ENCODE results near the gene SAXO2. TPM values are rescaled to one million over a fixed set of nuclear protein-coding genes. Genes with fewer than 3 reads are reported as not detected.
"Not testable (repeated sequence)": the region's sequence is repeated elsewhere in the genome, so short reads cannot be mapped to it uniquely, and the experiment has no call there.

SAXO2 gene
- total RNA-seq (1 to 10 TPM in 2 of 4 donors, under 1 TPM in 1, not detected in 1; 0.55 to 2.1 (median 1.8) TPM), polyA plus RNA-seq (1 to 10 TPM in 1 of 3 donors, under 1 TPM in 2; 0.23 to 4.8 (median 0.57) TPM)

GRCh38 chr15:82262422-82263026, at the start of gene SAXO2, which contains the start of gene EFL1:
SAXO2 (plus strand) TSS chr15:82262818; CDS start chr15:82262880, 62 bp downstream.
EFL1 (minus strand) TSS chr15:82262734; CDS start chr15:82261778, 956 bp downstream.
- intact Hi-C loops (cut with DNase I) = no loop called here
- Histone ChIP-seq H3K27ac (peak within 1 kb of the TSS; percentile 81 to 86 (median 82)), H3K36me3 (peaks cover 0 to 13% (median 3%) of the 10 kb centered on the region in 4 donors), H3K4me1 (peaks cover 0 to 24% (median 19%) of the 10 kb centered on the region in 4 donors), H3K9me3 (no peaks in the 10 kb centered on the region), H3K4me3 (peak within 1 kb of the TSS; percentile 79 to 90 (median 88)), H3K27me3 (no peaks in the 10 kb centered on the region)
- no peak for TF ChIP-seq EP300 (IDR thresholded peaks at IDR 0.05)
- TF ChIP-seq POLR2AphosphoS5 (IDR thresholded peaks at IDR 0.05) = peak; percentile 44 to 75 (median 70)
- peak in 1 of 2 donors; percentile 40 for TF ChIP-seq POLR2A (IDR thresholded peaks at IDR 0.05)
- DNase-seq = peak; percentile 95
- 0% methylated on average over 57 of the region's 57 CpGs for WGBS, 2 donors

- H3K27ac ChIP-seq; H3K4me3 ChIP-seq; DNase-seq; H3K9me3 ChIP-seq; H3K4me1 ChIP-seq; intact Hi-C loops (cut with DNase I); H3K27me3 ChIP-seq: not testable (repeated sequence)
- H3K36me3 ChIP-seq = peaks cover 0 to 29% (median 2%) of the 10 kb centered on the region in 4 donors
- 74 to 80% methylated on average over 2 of the region's 2 CpGs for WGBS, 2 donors
Observed at GRCh38 chr15:82216092-82216491, 46.5 kb upstream of the SAXO2 start.

GRCh38 chr15:82221535-82221934, 41.1 kb upstream of the SAXO2 start:
- peaks cover 0 to 33% (median 2%) of the 10 kb centered on the region in 4 donors for H3K36me3 ChIP-seq
- intact Hi-C loops (cut with DNase I); H3K9me3 ChIP-seq; DNase-seq; H3K4me1 ChIP-seq; H3K4me3 ChIP-seq; H3K27me3 ChIP-seq; H3K27ac ChIP-seq: not testable (repeated sequence)
- 50 to 56% methylated on average over 2 of the region's 2 CpGs for WGBS, 2 donors

GRCh38 chr15:82228750-82229149, 33.9 kb upstream of the SAXO2 start:
- intact Hi-C loops (cut with DNase I) = no loop called here
- H3K9me3 ChIP-seq = no peaks in the 10 kb centered on the region
- WGBS, 2 donors = 89 to 93% methylated on average over 1 of the region's 1 CpG
- H3K4me1 ChIP-seq = no peaks in the 10 kb centered on the region
- peaks cover 0 to 35% (median 0%) of the 10 kb centered on the region in 4 donors for H3K36me3 ChIP-seq
- no peak for DNase-seq
- TF ChIP-seq CTCF (IDR thresholded peaks at IDR 0.05) = no peak
- TF ChIP-seq POLR2A (IDR thresholded peaks at IDR 0.05) = no peak
- TF ChIP-seq EP300 (IDR thresholded peaks at IDR 0.05) = no peak
- no peak for TF ChIP-seq POLR2AphosphoS5 (IDR thresholded peaks at IDR 0.05)
- H3K27me3 ChIP-seq = no peaks in the 10 kb centered on the region
- H3K4me3 ChIP-seq = no peak overlapping the region
- no peak overlapping the region for H3K27ac ChIP-seq

GRCh38 chr15:82231233-82231632, 31.4 kb upstream of the SAXO2 start:
- no peaks in the 10 kb centered on the region for H3K9me3 ChIP-seq
- H3K4me3 ChIP-seq = no peak overlapping the region
- TF ChIP-seq POLR2A (IDR thresholded peaks at IDR 0.05) (no peak), EP300 (IDR thresholded peaks at IDR 0.05) (no peak), CTCF (IDR thresholded peaks at IDR 0.05) (no peak), POLR2AphosphoS5 (IDR thresholded peaks at IDR 0.05) (no peak)
- peaks cover 0 to 35% (median 0%) of the 10 kb centered on the region in 4 donors for H3K36me3 ChIP-seq
- no peak overlapping the region for H3K27ac ChIP-seq
- no peak for DNase-seq
- WGBS, 2 donors = 5 to 25% methylated on average over 2 of the region's 2 CpGs
- H3K27me3 ChIP-seq = no peaks in the 10 kb centered on the region
- H3K4me1 ChIP-seq = no peaks in the 10 kb centered on the region
- intact Hi-C loops (cut with DNase I) = no loop called here

GRCh38 chr15:82231842-82232241, 30.8 kb upstream of the SAXO2 start:
- no peaks in the 10 kb centered on the region for H3K4me1 ChIP-seq
- H3K27me3 ChIP-seq = no peaks in the 10 kb centered on the region
- peaks cover 0 to 31% (median 0%) of the 10 kb centered on the region in 4 donors for H3K36me3 ChIP-seq
- H3K27ac ChIP-seq = no peak overlapping the region
- DNase-seq = no peak
- intact Hi-C loops (cut with DNase I) = no loop called here
- no peak overlapping the region for H3K4me3 ChIP-seq
- H3K9me3 ChIP-seq = no peaks in the 10 kb centered on the region
- TF ChIP-seq POLR2AphosphoS5 (IDR thresholded peaks at IDR 0.05) (no peak), POLR2A (IDR thresholded peaks at IDR 0.05) (no peak), EP300 (IDR thresholded peaks at IDR 0.05) (no peak), CTCF (IDR thresholded peaks at IDR 0.05) (no peak)
- WGBS, 2 donors = 24 to 70% methylated on average over 2 of the region's 2 CpGs

- H3K27me3 ChIP-seq; H3K4me3 ChIP-seq; H3K27ac ChIP-seq; DNase-seq; H3K4me1 ChIP-seq; H3K9me3 ChIP-seq; intact Hi-C loops (cut with DNase I): not testable (repeated sequence)
- H3K36me3 ChIP-seq = peaks cover 0 to 43% (median 8%) of the 10 kb centered on the region in 4 donors
- 39 to 57% methylated on average over 3 of the region's 3 CpGs for WGBS, 2 donors
Observed at GRCh38 chr15:82237944-82238534, 24.6 kb upstream of the SAXO2 start.

All from sigmoid colon (tissue), 7 donors.